K562 (cell line): Measurements from ENCODE around the gene APC. TPM values are rescaled to one million over a fixed set of nuclear protein-coding genes. Genes with fewer than 3 reads are reported as not detected.
A peak's percentile ranks its signal among the peaks of the same experiment; 100 is the strongest.

ENCODE experiments used
- ATAC-seq: fragments of 200-7000 bp; cut with Tn5 transposase; 3 replicates; pipeline ENCODE4 v1.9.1; 2020; ENCODE audit warnings: moderate library complexity
- BruUV-seq: library from RNA; stranded (reverse); fragments of 400-500 nt; replicated peaks from 2 replicates; lab custom pipeline; 2021; lab: Mats Ljungman, UMichigan
- CTCF ChIA-PET: fragments of 300-600 bp; formaldehyde crosslinking; extraction: SDS; loops from one replicate; lab custom pipeline; 2021; ENCODE audit warnings: low intra/inter-chr PET ratio; lab: Yijun Ruan, JAX
- POLR2A ChIA-PET: fragments of 300-600, 350-650 bp; sonication (Branson Sonifier 250); formaldehyde crosslinking; extraction: SDS; loops from one replicate; lab custom pipeline; 2021; ENCODE audit warnings: antibody characterized with exemption, inconsistent platforms; lab: Yijun Ruan, JAX
- DNase-seq, 4 experiments: peaks; one replicate each; pipeline versions ENCODE4 v3.0.0 to v3.0.0-alpha.2; 2011 to 2018; ENCODE audit warnings: low spot score in 3 of 4, mixed read lengths in 3 of 4; ENCODE audit errors: extremely low read depth in 1 of 4
- FAIRE-seq: peaks from 2 replicates; lab custom pipeline; 2011; peaks lifted over from hg19 to GRCh38; lab: Jason Lieb, UNC
- H2AFZ ChIP-seq: 2 replicates; pipeline ENCODE4 v1.6.0; 2011; ENCODE audit warnings: low read depth, low read length, control low read depth, inconsistent platforms
- H3K27ac ChIP-seq: fragments of 200-600 bp; 3 replicates; pipeline ENCODE4 v1.8.0; 2011; ENCODE audit warnings: low read depth, mild to moderate bottlenecking, control low read depth, inconsistent platforms, low read length, moderate library complexity, mixed read lengths; ENCODE audit errors: extremely low read depth
- H3K27me3 ChIP-seq, 2 experiments: fragments of 300-600 bp in 1 of 2; 2 replicates in 1 of 2; 3 replicates in 1 of 2; pipeline versions ENCODE4 v1.6.0 to v1.8.0; 2011; ENCODE audit warnings: inconsistent platforms in 2 of 2, low read length in 2 of 2, mild to moderate bottlenecking in 1 of 2, mixed read lengths in 1 of 2, moderate library complexity in 1 of 2; ENCODE audit not compliant: control insufficient read depth in 2 of 2, insufficient read depth in 2 of 2
- H3K36me3 ChIP-seq: fragments of 300-600 bp; 3 replicates; pipeline ENCODE4 v1.8.0; 2011; ENCODE audit warnings: mild to moderate bottlenecking, low read length, inconsistent platforms; ENCODE audit not compliant: control insufficient read depth, insufficient read depth
- H3K4me1 ChIP-seq, 2 experiments: fragments of 200-600 bp in 1 of 2; replicated peaks in 1 of 2; 2 replicates in 1 of 2; 3 replicates in 1 of 2; pipeline versions ENCODE4 v1.5.1 to v1.8.0; 2011; ENCODE audit warnings: inconsistent platforms in 2 of 2, low read length in 2 of 2, mild to moderate bottlenecking in 1 of 2, mixed read lengths in 1 of 2, moderate library complexity in 1 of 2; ENCODE audit not compliant: control insufficient read depth in 2 of 2, insufficient read depth in 2 of 2
- H3K4me2 ChIP-seq: 2 replicates; pipeline ENCODE4 v1.6.1; 2011; ENCODE audit warnings: low read length, control low read depth, inconsistent platforms, mixed read lengths; ENCODE audit not compliant: insufficient read depth
- H3K4me3 ChIP-seq: fragments of 200-600 bp; sonication (generic), shearing (Covaris generic); 2 replicates; pipeline ENCODE4 v1.5.1; 2016; ENCODE audit warnings: control low read depth, inconsistent platforms
- H3K79me2 ChIP-seq: fragments of 200-600 bp; 3 replicates; pipeline ENCODE4 v1.8.0; 2011; ENCODE audit warnings: low read length, inconsistent platforms; ENCODE audit not compliant: control insufficient read depth, insufficient read depth
- H3K9ac ChIP-seq, 2 experiments: 2 replicates each; pipeline versions ENCODE4 v1.6.0 to v1.6.1; 2011; ENCODE audit warnings: low read depth in 2 of 2, low read length in 2 of 2, control low read depth in 1 of 2, inconsistent platforms in 1 of 2, mild to moderate bottlenecking in 1 of 2, mixed read lengths in 1 of 2; ENCODE audit not compliant: insufficient read depth in 1 of 2
- H3K9me1 ChIP-seq: one replicate; pipeline ENCODE4 v1.6.0; 2011; ENCODE audit warnings: inconsistent platforms, mild to moderate bottlenecking, low read length, moderate library complexity; ENCODE audit not compliant: control insufficient read depth, insufficient read depth
- H3K9me3 ChIP-seq: replicated peaks from 2 replicates; pipeline ENCODE4 v1.5.1; 2011; ENCODE audit warnings: low read depth, low read length, inconsistent platforms; ENCODE audit not compliant: control insufficient read depth, insufficient read depth
- H4K20me1 ChIP-seq: replicated peaks from 2 replicates; pipeline ENCODE4 v1.6.1; 2011; ENCODE audit warnings: low read length, inconsistent platforms, mixed read lengths; ENCODE audit not compliant: control insufficient read depth, insufficient read depth
- CBX3 ChIP-seq, 2 experiments: IDR thresholded peaks; 1 replicate in 1 of 2; 2 replicates in 1 of 2; pipeline ENCODE4 v1.6.1; 2012; ENCODE audit warnings: inconsistent platforms in 2 of 2, low read length in 2 of 2, borderline replicate concordance in 1 of 2, control low read depth in 1 of 2
- DMBX1 ChIP-seq: fragments of 250-450 bp; sonication (Bioruptor Pico); IDR thresholded peaks from 2 replicates; pipeline ENCODE4 v1.8.0; 2022; ENCODE audit warnings: inconsistent platforms, mild to moderate bottlenecking, moderate library complexity, borderline replicate concordance
- GATAD2A ChIP-seq: fragments of 450-650 bp; IDR thresholded peaks from 2 replicates; pipeline ENCODE4 v1.6.1; 2017
- GTF2B ChIP-seq: IDR thresholded peaks from 2 replicates; pipeline ENCODE4 v1.6.1; 2011; ENCODE audit not compliant: insufficient read length; ENCODE audit errors: extremely low read depth
- MCM2 ChIP-seq: fragments of 450-650 bp; IDR thresholded peaks from 2 replicates; pipeline ENCODE4 v1.6.1; 2017; ENCODE audit warnings: low read depth, mild to moderate bottlenecking
- MXI1 ChIP-seq: IDR thresholded peaks from 2 replicates; pipeline ENCODE4 v1.6.1; 2011; ENCODE audit warnings: low read depth, mild to moderate bottlenecking, improper control_type of control experiment, low read length
- MYNN ChIP-seq, 2 experiments: sonication (generic); formaldehyde crosslinking in 1 of 2; IDR thresholded peaks; 2 replicates each; pipeline versions ENCODE4 v1.5.0 to v1.6.1; 2016 to 2020; ENCODE audit warnings: antibody characterized with exemption in 1 of 2, missing genetic modification reagents in 1 of 2
- POLR2H ChIP-seq: IDR thresholded peaks from 2 replicates; pipeline ENCODE4 v1.6.1; 2016; ENCODE audit warnings: missing genetic modification characterization, low read depth, mild to moderate bottlenecking, control low read depth, missing compliant biosample characterization, moderate library complexity
- ZNF197 ChIP-seq: fragments of 200-800 bp; sonication (Bioruptor generic); IDR thresholded peaks from 2 replicates; pipeline ENCODE4 v1.6.1; 2016; ENCODE audit warnings: low read depth, missing genetic modification characterization, missing compliant biosample characterization
- ZNF518B ChIP-seq: fragments of 250-450 bp; sonication (Bioruptor Pico); IDR thresholded peaks from 2 replicates; pipeline ENCODE4 v1.5.0; 2021; ENCODE audit warnings: mild to moderate bottlenecking, moderate library complexity
- ZNF584 ChIP-seq: fragments of 200-800 bp; sonication (Bioruptor generic); IDR thresholded peaks from 2 replicates; pipeline ENCODE4 v1.6.1; 2016; ENCODE audit warnings: low read depth, mild to moderate bottlenecking, missing genetic modification characterization, missing compliant biosample characterization
- WGBS: fragments of 100-300 bp; shearing (Covaris generic); methylation state at CpG from one replicate; pipeline ENCODE4 v1.1.6; 2016; ENCODE audit warnings: low coverage, mixed read lengths; ENCODE audit not compliant: insufficient coverage; ENCODE audit errors: missing lambda C conversion rate; 5-methylcytosine and 5-hydroxymethylcytosine counted together
- in situ Hi-C: fragments of 300-500 bp; cut with MboI; formaldehyde crosslinking; loops from 4 replicates; pipeline ENCODE4 v1.15.0; 2018; ENCODE audit warnings: inconsistent platforms, mixed read lengths
- intact Hi-C: fragments of 100-400 bp; cut with micrococcal nuclease; formaldehyde crosslinking; loops from 2 replicates; pipeline ENCODE4 v1.14.2; 2022
- polyA plus RNA-seq, 8 experiments: library from polyadenylated mRNA; depleted of rRNA in 4 of 8; stranded (reverse) in 5 of 8; unstranded in 3 of 8; fragments of >200 nt; fragmentation: Nextera tagmentation in 2 of 8; fragmentation: Illumina TruSeq in 1 of 8; extraction: Ambion mirVana in 2 of 8; extraction: Trizol in 1 of 8; gene quantifications; 2 replicates each; pipeline versions ENCODE4 v1.2.1 to v1.2.3, GENCODE V29; 2011 to 2014; ENCODE audit warnings: inconsistent platforms in 1 of 8, missing spikeins in 1 of 8
- total RNA-seq, 7 experiments: library from RNA; depleted of rRNA in 6 of 7; stranded (reverse); fragments of >200 nt in 6 of 7; fragmentation: Illumina TruSeq in 2 of 7; extraction: Trizol in 2 of 7; gene quantifications; 2 replicates each; pipeline versions ENCODE4 v1.2.1 to v1.2.3, GENCODE V29; 2011 to 2021; ENCODE audit warnings: low replicate concordance in 1 of 7

APC gene
- total and polyA plus RNA-seq, 9 of the 15 experiments (the other 6 are each of a cell fraction or from before 2014, with no cell fraction given), result 5.7 to 29.5 (median 15.4) TPM

- Histone ChIP-seq H3K4me2 (no peak overlapping the region), H3K9me1 (no peaks in the 10 kb centered on the region), H3K4me3 (no peak overlapping the region), H3K9me3 (no peaks in the 10 kb centered on the region), H2AFZ (no peak overlapping the region), H3K36me3 (no peaks in the 10 kb centered on the region), H3K79me2 (peaks cover 45% of the 10 kb centered on the region), H3K27ac (no peak overlapping the region), H4K20me1 (0 out of 2 replicates have a peak, but pooled peaks cover 4% of the 10 kb centered on the region), H3K4me1 (no peaks in the 10 kb centered on the region; a peak in 2 of 5 replicates), H3K9ac (no peak overlapping the region), H3K27me3 (no peaks in the 10 kb centered on the region)
- ChIA-PET CTCF (no interaction called here), POLR2A (interaction anchor here (1.1 to 1.2 kb wide), 2 partner anchors 10 to 20 kb away, joined by 3 read pairs; partner anchors contain the start of gene APC)
- intact Hi-C loops (no loop called here), in situ Hi-C loops (no loop called here)
- FAIRE-seq (no peak), ATAC-seq (no peak), DNase-seq (no peak)
- TF ChIP-seq POLR2H, result 0 out of 2 replicates have a peak, but pooled peaks have one; percentile 15
- TF ChIP-seq CBX3 (IDR thresholded peaks at IDR 0.05; ENCODE audit: borderline replicate concordance in 1 of 2, low read length in 2 of 2), result no peak
- BruUV-seq, result no TSS peak
- 15% methylated on average over 1 of the region's 1 CpG for WGBS
These were observed 20.1 kb upstream of the APC start for GRCh38 chr5:112717506-112718082.

- BruUV-seq, result no TSS peak
- Histone ChIP-seq H3K9ac (no peak overlapping the region), H4K20me1 (0 out of 2 replicates have a peak, but pooled peaks cover 4% of the 10 kb centered on the region), H3K36me3 (no peaks in the 10 kb centered on the region), H2AFZ (no peak overlapping the region), H3K9me1 (no peaks in the 10 kb centered on the region), H3K4me1 (no peaks in the 10 kb centered on the region; a peak in 2 of 5 replicates), H3K9me3 (no peaks in the 10 kb centered on the region), H3K27me3 (no peaks in the 10 kb centered on the region), H3K4me3 (no peak overlapping the region), H3K27ac (no peak overlapping the region), H3K79me2 (peaks cover 41% of the 10 kb centered on the region), H3K4me2 (no peak overlapping the region)
- POLR2A ChIA-PET, result interaction anchor here (0.7 to 1.2 kb wide), 5 partner anchors 11 to 239 kb away, joined by 3 read pairs; partner anchors contain the start of gene APC
- intact Hi-C loops, result no loop called here
- no peak for FAIRE-seq
- CTCF ChIA-PET, result no interaction called here
- ATAC-seq, result no peak; the same call in 2 of the 3 replicates
- DNase-seq, result no peak
- in situ Hi-C loops, result no loop called here
- 72% methylated on average over 2 of the region's 2 CpGs for WGBS
- TF ChIP-seq ZNF584 (CRISPR knock-in tag) (no peak), DMBX1 (CRISPR knock-in tag) (no peak), ZNF197 (no peak), ZNF518B (no peak), MXI1 (no peak), MCM2 (no peak), MYNN (IDR thresholded peaks at IDR 0.05) (no peak), MYNN (CRISPR knock-in tag; IDR thresholded peaks at IDR 0.05) (no peak), GTF2B (no peak), GATAD2A (no peak)
These were observed 19.3 kb upstream of the APC start for GRCh38 chr5:112718344-112718743.
